Hepatocyte (in vitro differentiated cells): ENCODE data around the gene FAM174C.

ENCODE experiments used
- EZH2 ChIP-seq: fragments of 200-600 bp; sonication (generic); IDR thresholded peaks from 2 replicates; pipeline ENCODE4 v1.6.1; 2016; ENCODE audit warnings: antibody characterized with exemption, mild to moderate bottlenecking, borderline replicate concordance
- EZH2phosphoT487 ChIP-seq: fragments of 200-600 bp; sonication (generic); IDR thresholded peaks from one replicate; pipeline ENCODE4 v1.6.1; 2018; ENCODE audit warnings: antibody characterized with exemption, mild to moderate bottlenecking, low read depth, moderate library complexity; ENCODE audit not compliant: unreplicated experiment, severe bottlenecking
- TF ChIP-seq, protein P1 (sequence below): fragments of 200-600 bp; sonication (generic); IDR thresholded peaks from 2 replicates; pipeline ENCODE4 v1.5.1; 2016; ENCODE audit warnings: antibody characterized with exemption, mild to moderate bottlenecking; ENCODE audit not compliant: poor library complexity

- no peak for TF ChIP-seq EZH2
- TF ChIP-seq, protein P1, sequence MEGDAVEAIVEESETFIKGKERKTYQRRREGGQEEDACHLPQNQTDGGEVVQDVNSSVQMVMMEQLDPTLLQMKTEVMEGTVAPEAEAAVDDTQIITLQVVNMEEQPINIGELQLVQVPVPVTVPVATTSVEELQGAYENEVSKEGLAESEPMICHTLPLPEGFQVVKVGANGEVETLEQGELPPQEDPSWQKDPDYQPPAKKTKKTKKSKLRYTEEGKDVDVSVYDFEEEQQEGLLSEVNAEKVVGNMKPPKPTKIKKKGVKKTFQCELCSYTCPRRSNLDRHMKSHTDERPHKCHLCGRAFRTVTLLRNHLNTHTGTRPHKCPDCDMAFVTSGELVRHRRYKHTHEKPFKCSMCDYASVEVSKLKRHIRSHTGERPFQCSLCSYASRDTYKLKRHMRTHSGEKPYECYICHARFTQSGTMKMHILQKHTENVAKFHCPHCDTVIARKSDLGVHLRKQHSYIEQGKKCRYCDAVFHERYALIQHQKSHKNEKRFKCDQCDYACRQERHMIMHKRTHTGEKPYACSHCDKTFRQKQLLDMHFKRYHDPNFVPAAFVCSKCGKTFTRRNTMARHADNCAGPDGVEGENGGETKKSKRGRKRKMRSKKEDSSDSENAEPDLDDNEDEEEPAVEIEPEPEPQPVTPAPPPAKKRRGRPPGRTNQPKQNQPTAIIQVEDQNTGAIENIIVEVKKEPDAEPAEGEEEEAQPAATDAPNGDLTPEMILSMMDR: no peak
- no peak for TF ChIP-seq EZH2phosphoT487
Observed at GRCh38 chr19:1274081-1274851, 1.1 kb upstream of the FAM174C start.
